Peyer's patch (tissue), 4 donors: Measurements from ENCODE around the gene PROM2. TPM values are rescaled to one million over a fixed set of nuclear protein-coding genes. Genes with fewer than 3 reads are reported as not detected.

Source experiments
- DNase-seq, 3 donors: peaks; one replicate each; pipeline ENCODE4 v3.0.0-alpha.2; 2017 to 2019
- H3K27ac ChIP-seq, 4 donors: fragments of 200-600 bp; sonication (generic); one replicate each; pipeline ENCODE4 v1.5.1; 2016 to 2019
- H3K27me3 ChIP-seq, 2 donors: fragments of 200-600 bp; sonication (generic); one replicate each; pipeline ENCODE4 v1.5.1; 2019
- H3K36me3 ChIP-seq, 3 donors: fragments of 200-600 bp; sonication (generic); one replicate each; pipeline ENCODE4 v1.5.1; 2016 to 2019
- H3K4me1 ChIP-seq, 4 donors: fragments of 200-600 bp; sonication (generic); one replicate each; pipeline ENCODE4 v1.5.1; 2016 to 2019
- H3K4me3 ChIP-seq, 4 donors: fragments of 200-600 bp; sonication (generic); 1 replicate in 3 of 4; 2 replicates in 1 of 4; pipeline ENCODE4 v1.5.1; 2016 to 2019; ENCODE audit warnings: mild to moderate bottlenecking in 1 of 4
- H3K9me3 ChIP-seq, 4 donors: fragments of 200-600 bp; sonication (generic); one replicate each; pipeline ENCODE4 v1.5.1; 2016 to 2019; ENCODE audit warnings: mild to moderate bottlenecking in 1 of 4
- POLR2A ChIP-seq, 2 donors: fragments of 450-650 bp; IDR thresholded peaks; one replicate each; pipeline ENCODE4 v1.5.1; 2017; ENCODE audit warnings: antibody characterized with exemption in 2 of 2, mild to moderate bottlenecking in 2 of 2, moderate library complexity in 2 of 2
- total RNA-seq, 4 donors: library from RNA; depleted of rRNA; stranded (reverse); fragments of >200 nt; gene quantifications; one replicate each; pipeline ENCODE4 v1.1.0, GENCODE V29; 2016
- TF ChIP-seq, protein P1 (sequence below), 6 experiments: fragments of 450-650 bp in 4 of 6; fragments of 200-600 bp in 2 of 6; sonication (generic) in 1 of 6; IDR thresholded peaks; one replicate each; pipeline ENCODE4 v1.5.1; 2017 to 2019; ENCODE audit warnings: antibody characterized with exemption in 6 of 6, mild to moderate bottlenecking in 3 of 6, moderate library complexity in 1 of 6

Gene PROM2
- total RNA-seq, 4 donors from 2014 or later: 13.1 to 68.9 (median 39.2) TPM

DNA sequence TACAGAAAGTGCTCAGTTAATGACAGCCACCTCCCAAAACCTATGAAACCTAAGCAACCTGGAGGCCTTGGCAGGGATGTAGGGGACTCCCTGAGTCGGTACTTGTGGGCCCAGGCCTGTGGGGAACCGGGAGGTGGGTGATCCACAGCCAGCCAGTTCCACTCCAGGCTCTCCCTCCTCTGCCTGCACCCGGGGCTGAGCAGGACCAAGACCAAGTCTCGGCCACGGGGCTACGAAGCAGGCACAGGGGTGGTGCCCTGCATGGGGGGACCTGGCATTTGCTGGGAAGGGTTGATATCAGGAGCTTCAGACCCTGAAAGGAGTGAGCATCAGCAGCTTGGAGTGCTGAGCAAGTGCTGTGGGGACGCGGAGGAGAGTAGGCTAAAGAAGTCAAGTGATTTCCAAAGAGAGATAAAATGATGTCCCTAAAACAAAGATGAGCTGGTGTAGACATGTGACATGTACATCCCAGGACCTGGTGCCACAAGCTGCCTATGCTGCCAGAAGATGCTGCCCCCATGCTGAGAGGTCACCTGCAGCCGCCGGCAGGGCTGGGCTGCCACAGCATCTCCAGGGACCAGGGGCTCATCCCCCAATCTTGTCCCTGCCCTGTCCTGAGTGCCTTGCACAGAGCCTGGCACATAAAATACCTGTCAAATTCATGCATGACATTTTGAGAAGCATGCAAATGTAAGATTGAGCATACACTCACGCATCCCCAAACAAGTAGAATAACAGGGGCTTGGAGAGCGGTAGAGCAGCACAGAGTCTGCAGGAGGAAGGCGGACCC lies 44.4 kb downstream of the PROM2 start:
- no peak for DNase-seq
- Histone ChIP-seq H3K27me3 (no peaks in the 10 kb centered on the region), H3K4me3 (no peak overlapping the region), H3K36me3 (no peaks in the 10 kb centered on the region), H3K27ac (no peak overlapping the region), H3K4me1 (no peaks in the 10 kb centered on the region), H3K9me3 (no peaks in the 10 kb centered on the region)
- TF ChIP-seq, protein P1, sequence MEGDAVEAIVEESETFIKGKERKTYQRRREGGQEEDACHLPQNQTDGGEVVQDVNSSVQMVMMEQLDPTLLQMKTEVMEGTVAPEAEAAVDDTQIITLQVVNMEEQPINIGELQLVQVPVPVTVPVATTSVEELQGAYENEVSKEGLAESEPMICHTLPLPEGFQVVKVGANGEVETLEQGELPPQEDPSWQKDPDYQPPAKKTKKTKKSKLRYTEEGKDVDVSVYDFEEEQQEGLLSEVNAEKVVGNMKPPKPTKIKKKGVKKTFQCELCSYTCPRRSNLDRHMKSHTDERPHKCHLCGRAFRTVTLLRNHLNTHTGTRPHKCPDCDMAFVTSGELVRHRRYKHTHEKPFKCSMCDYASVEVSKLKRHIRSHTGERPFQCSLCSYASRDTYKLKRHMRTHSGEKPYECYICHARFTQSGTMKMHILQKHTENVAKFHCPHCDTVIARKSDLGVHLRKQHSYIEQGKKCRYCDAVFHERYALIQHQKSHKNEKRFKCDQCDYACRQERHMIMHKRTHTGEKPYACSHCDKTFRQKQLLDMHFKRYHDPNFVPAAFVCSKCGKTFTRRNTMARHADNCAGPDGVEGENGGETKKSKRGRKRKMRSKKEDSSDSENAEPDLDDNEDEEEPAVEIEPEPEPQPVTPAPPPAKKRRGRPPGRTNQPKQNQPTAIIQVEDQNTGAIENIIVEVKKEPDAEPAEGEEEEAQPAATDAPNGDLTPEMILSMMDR (IDR thresholded peaks at IDR 0.05): no peak
- TF ChIP-seq POLR2A (IDR thresholded peaks at IDR 0.05): no peak

DNA sequence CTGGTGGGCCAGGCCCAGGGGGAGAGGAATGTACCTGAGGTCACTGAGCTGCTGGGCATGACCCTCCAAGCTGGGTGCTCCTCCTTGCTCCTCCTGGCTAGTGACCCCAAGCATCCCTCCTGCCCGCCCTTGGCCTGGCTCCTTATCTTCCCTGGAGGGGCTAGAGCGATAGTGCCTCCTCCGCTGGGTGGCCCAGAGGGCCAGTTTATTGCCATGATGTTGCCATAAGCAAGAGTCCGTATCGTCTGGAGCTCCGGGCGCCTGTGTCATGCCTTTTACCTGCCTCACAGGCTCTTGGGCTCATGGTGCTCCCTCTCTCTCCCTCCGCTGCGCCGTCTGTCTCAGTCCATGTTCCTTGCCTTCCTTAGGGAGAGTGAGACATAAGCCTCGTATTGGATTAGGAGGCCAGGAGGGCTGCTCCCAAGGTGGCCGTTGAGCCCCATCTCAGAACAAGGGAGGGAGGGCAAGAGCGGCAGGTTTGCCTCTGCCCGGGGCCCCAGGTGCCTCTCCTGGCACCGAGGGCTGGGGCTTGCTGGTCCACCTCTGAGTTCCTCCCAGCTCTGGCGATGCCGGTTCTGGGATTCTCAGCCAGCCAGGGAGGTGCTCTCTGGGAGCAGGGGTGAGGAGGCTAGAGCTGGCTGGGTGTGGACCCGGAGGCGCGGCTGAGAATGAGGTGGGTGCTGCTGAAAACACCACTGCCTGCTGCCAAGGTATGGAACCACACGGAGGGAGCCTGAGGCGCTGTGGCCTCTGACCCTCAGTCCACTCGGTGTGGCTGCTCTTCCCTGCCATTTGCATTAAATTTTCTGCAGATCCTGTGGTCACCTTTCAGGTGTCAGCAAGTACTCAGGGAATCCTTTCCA lies 45.5 kb downstream of the PROM2 start:
- DNase-seq: no peak
- TF ChIP-seq, protein P1 (IDR thresholded peaks at IDR 0.05): no peak
- no peak for TF ChIP-seq POLR2A (IDR thresholded peaks at IDR 0.05)
- no peak overlapping the region for H3K27ac ChIP-seq

DNA sequence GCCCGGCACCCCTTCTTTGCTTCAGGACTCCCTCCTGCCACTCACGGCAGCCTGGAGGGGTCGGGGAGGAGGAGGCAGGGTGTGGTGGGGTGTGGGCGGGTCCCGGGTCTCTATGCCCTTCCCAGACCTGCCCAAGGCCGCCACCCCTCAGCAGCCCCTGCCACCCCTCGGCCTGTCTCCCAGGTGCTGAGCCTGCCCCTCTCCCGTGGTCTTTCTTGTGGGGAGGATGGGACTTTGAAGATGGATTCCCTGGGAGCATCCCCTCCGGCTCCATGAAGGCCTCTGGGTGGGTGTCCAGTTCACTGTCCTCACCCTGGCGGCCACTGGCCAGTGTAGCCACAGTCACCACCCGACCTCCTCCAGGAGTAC lies 46.1 kb downstream of the PROM2 start:
- no peak for DNase-seq
- Histone ChIP-seq H3K36me3 (no peaks in the 10 kb centered on the region), H3K4me3 (no peak overlapping the region), H3K27ac (no peak overlapping the region), H3K27me3 (no peaks in the 10 kb centered on the region), H3K9me3 (no peaks in the 10 kb centered on the region), H3K4me1 (no peaks in the 10 kb centered on the region)
- no peak for TF ChIP-seq POLR2A (IDR thresholded peaks at IDR 0.05)
- TF ChIP-seq, protein P1 (IDR thresholded peaks at IDR 0.05): no peak

More for the DNA sequence above, 45.5 kb downstream of the PROM2 start:
- Histone ChIP-seq H3K4me3 (no peak overlapping the region), H3K9me3 (no peaks in the 10 kb centered on the region), H3K27me3 (no peaks in the 10 kb centered on the region), H3K4me1 (no peaks in the 10 kb centered on the region), H3K36me3 (no peaks in the 10 kb centered on the region)

DNA sequence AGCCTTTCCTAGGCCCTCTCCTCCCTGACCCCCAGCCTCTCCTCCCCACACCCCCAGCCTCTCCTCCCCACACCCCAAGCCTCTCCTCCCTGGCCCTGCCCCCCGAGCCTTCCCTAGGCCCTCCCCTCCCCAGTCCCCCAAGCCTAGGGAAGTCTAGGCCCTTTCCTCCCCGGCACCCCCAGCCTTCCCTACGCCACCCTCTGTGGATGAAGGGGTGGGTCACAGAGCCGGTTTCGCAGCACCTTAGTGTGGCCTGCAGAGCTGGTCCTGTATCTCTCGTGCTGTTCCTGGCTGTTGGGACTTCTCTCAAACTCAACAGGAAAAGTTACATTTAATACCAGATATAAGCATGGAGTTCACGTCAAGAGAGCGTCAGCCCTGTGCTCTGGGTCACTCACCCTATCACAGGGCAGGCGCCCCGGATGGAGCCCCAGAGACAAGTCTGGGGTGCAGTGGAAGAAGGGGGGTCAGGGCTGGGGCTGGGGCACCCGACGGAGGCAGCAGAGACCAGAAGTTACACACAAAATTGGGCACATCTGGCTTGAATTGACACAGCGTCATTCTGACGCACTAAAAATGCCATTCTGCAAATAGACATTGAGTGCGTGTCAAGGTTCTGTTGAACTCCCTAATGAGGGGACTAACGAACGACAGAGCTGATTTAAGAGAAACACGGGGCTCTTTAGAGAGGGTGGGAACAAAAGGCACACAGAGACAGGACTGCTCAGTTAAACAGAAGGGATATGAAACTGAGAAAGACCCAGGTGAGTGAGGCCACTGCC lies 46.9 kb downstream of the PROM2 start:
- H3K4me1 ChIP-seq: no peaks in the 10 kb centered on the region
- H3K36me3 ChIP-seq: no peaks in the 10 kb centered on the region
- no peak overlapping the region for H3K4me3 ChIP-seq
- H3K9me3 ChIP-seq: no peaks in the 10 kb centered on the region
- DNase-seq: no peak
- no peaks in the 10 kb centered on the region for H3K27me3 ChIP-seq
- TF ChIP-seq POLR2A (IDR thresholded peaks at IDR 0.05): no peak
- H3K27ac ChIP-seq: no peak overlapping the region

DNA sequence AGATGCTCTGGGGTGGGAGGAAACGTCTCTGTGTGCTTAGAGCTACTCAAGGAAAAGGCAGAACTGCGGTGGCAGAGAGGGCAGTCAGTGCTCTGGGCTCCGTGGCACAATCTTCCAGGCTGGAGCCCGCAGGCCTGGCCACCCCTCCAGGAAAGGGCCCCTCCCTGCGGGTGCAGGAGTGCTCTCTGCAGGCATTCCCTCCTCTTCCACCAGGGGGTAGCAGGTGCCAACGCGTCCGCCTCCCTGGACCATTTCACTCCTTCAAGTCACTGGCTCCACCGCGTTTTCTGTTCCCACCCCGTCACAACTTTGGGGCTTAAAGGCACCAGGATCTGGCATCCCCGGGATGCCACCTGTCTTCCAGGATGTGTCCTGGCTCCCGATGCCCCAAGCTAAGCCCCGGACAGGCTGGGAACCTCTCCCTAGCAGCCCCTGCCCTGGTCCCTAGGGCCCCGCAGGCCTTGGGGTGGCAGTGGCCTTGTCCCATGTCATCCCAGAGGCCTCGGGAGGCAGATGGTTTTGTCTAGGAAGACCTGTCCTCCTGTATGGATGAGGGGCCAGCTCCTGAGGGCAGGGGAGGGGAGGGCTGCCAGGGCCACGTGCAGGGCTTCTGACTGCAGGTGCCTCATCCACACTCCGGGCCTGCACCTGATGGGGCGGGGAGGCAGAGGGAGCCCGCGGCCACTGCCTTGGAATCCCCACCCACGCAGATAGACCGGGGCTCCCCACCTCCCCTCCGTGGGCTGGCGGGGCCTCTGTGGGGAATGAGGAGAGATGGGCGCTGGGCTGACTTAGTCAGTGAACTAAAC lies 49.3 kb downstream of the PROM2 start:
- Histone ChIP-seq H3K4me1 (no peaks in the 10 kb centered on the region), H3K27me3 (no peaks in the 10 kb centered on the region), H3K9me3 (no peaks in the 10 kb centered on the region), H3K4me3 (no peak overlapping the region), H3K36me3 (no peaks in the 10 kb centered on the region), H3K27ac (no peak overlapping the region)
- peak in 1 of 3 donors; percentile 57 for DNase-seq
- no peak for TF ChIP-seq POLR2A (IDR thresholded peaks at IDR 0.05)
- TF ChIP-seq, protein P1 (IDR thresholded peaks at IDR 0.05): peak in 4 of 6 experiments; percentile 30 to 59 (median 52)
